Neural progenitor cell (in vitro differentiated cells): Measurements from ENCODE around the gene VAV3. TPM values are rescaled to one million over a fixed set of nuclear protein-coding genes. Genes with fewer than 3 reads are reported as not detected.

Source experiments
- DNase-seq: peaks from one replicate; pipeline ENCODE4 v3.0.0-alpha.2; 2016; ENCODE audit warnings: low spot score
- H2AFZ ChIP-seq: fragments of 200-600 bp; sonication (generic); replicated peaks from 2 replicates; pipeline ENCODE4 v1.6.1; 2016; ENCODE audit warnings: antibody characterized with exemption
- H3F3A ChIP-seq: fragments of 200-600 bp; sonication (generic); 2 replicates; pipeline ENCODE4 v1.6.1; 2016; ENCODE audit warnings: antibody characterized with exemption, low read depth
- H3K27ac ChIP-seq: fragments of 200-600 bp; sonication (generic); 2 replicates; pipeline ENCODE4 v1.5.1; 2016; ENCODE audit warnings: mild to moderate bottlenecking
- H3K27me3 ChIP-seq: fragments of 200-600 bp; sonication (generic); 2 replicates; pipeline ENCODE4 v1.6.1; 2016; ENCODE audit warnings: mild to moderate bottlenecking, moderate library complexity
- H3K36me3 ChIP-seq: fragments of 200-600 bp; sonication (generic); 2 replicates; pipeline ENCODE4 v1.5.1; 2016
- H3K4me1 ChIP-seq: fragments of 200-600 bp; sonication (generic); 2 replicates; pipeline ENCODE4 v1.6.1; 2016; ENCODE audit warnings: mixed run types
- H3K4me2 ChIP-seq: fragments of 200-600 bp; sonication (generic); 2 replicates; pipeline ENCODE4 v1.6.1; 2016
- H3K4me3 ChIP-seq: fragments of 200-600 bp; sonication (generic); 2 replicates; pipeline ENCODE4 v1.5.1; 2016
- H3K79me2 ChIP-seq: fragments of 200-600 bp; sonication (generic); 2 replicates; pipeline ENCODE4 v1.6.1; 2016; ENCODE audit warnings: low read depth
- H3K9ac ChIP-seq: fragments of 200-600 bp; sonication (generic); 2 replicates; pipeline ENCODE4 v1.6.1; 2016
- H3K9me3 ChIP-seq: fragments of 200-600 bp; sonication (generic); 2 replicates; pipeline ENCODE4 v1.5.1; 2016; ENCODE audit warnings: low read depth
- H4K20me1 ChIP-seq: fragments of 200-600 bp; sonication (generic); 2 replicates; pipeline ENCODE4 v1.6.1; 2016; ENCODE audit warnings: low read depth
- H3K27ac Mint-ChIP-seq: 3 replicates; pipeline ENCODE4 v1.8.0; 2021; ENCODE audit warnings: mixed read lengths
- H3K27me3 Mint-ChIP-seq: 2 replicates; pipeline ENCODE4 v1.8.0; 2022; ENCODE audit warnings: low read depth, mild to moderate bottlenecking, inconsistent platforms, moderate library complexity, mixed read lengths; ENCODE audit not compliant: insufficient read depth
- H3K36me3 Mint-ChIP-seq: 3 replicates; pipeline ENCODE4 v1.8.0; 2021; ENCODE audit warnings: mixed read lengths
- H3K4me1 Mint-ChIP-seq: 3 replicates; pipeline ENCODE4 v1.8.0; 2021; ENCODE audit warnings: mixed read lengths
- H3K4me3 Mint-ChIP-seq: 3 replicates; pipeline ENCODE4 v1.8.0; 2021; ENCODE audit warnings: mild to moderate bottlenecking, moderate library complexity, mixed read lengths
- H3K9me3 Mint-ChIP-seq: 3 replicates; pipeline ENCODE4 v1.8.0; 2020; ENCODE audit warnings: mixed read lengths
- EZH2 ChIP-seq: fragments of 200-600 bp; sonication (generic); IDR thresholded peaks from 2 replicates; pipeline ENCODE4 v1.6.1; 2017; ENCODE audit warnings: antibody characterized with exemption, mild to moderate bottlenecking, moderate library complexity
- EZH2phosphoT487 ChIP-seq: fragments of 200-600 bp; sonication (generic); IDR thresholded peaks from 2 replicates; pipeline ENCODE4 v1.6.1; 2017; ENCODE audit warnings: antibody characterized with exemption
- total RNA-seq: library from RNA; depleted of rRNA; stranded (reverse); fragments of >200 nt; gene quantifications from 2 replicates; pipeline ENCODE4 v1.2.3, GENCODE V29; 2015; ENCODE audit warnings: low replicate concordance
- TF ChIP-seq, protein P1 (sequence below): fragments of 200-600 bp; sonication (generic); IDR thresholded peaks from 2 replicates; pipeline ENCODE4 v1.5.1; 2017; ENCODE audit warnings: antibody characterized with exemption, mild to moderate bottlenecking

Gene VAV3
- total RNA-seq, 1 donor from 2014 or later, result 1.7 TPM

DNA sequence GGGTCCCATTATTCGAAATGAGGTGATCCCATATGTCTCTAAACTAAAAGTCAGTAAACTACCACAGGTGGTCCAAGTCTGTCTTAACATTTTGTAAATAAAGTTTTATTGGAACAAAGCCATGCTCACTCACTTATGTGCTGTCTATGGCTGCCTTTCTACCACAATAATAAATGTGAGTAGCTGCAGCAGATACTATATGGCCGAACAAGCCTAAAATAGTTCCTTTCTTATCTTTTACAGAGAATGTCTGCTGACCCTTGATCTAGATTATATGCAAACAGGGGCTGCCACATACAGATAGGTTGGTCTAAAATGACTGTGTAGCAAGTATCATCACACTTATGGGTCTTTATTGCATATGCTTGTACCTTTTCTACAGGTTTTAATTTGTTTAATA, 140.0 kb downstream of the VAV3 start:
- H3F3A ChIP-seq, result no peaks in the 10 kb centered on the region
- H3K27ac Mint-ChIP-seq, result no peak overlapping the region
- H3K4me1 Mint-ChIP-seq, result no peaks in the 10 kb centered on the region
- no peak overlapping the region for H3K27ac ChIP-seq
- no peak overlapping the region for H3K4me2 ChIP-seq
- no peaks in the 10 kb centered on the region for H3K4me1 ChIP-seq
- no peaks in the 10 kb centered on the region for H3K9me3 ChIP-seq
- no peak overlapping the region for H3K4me3 Mint-ChIP-seq
- TF ChIP-seq, protein P1, sequence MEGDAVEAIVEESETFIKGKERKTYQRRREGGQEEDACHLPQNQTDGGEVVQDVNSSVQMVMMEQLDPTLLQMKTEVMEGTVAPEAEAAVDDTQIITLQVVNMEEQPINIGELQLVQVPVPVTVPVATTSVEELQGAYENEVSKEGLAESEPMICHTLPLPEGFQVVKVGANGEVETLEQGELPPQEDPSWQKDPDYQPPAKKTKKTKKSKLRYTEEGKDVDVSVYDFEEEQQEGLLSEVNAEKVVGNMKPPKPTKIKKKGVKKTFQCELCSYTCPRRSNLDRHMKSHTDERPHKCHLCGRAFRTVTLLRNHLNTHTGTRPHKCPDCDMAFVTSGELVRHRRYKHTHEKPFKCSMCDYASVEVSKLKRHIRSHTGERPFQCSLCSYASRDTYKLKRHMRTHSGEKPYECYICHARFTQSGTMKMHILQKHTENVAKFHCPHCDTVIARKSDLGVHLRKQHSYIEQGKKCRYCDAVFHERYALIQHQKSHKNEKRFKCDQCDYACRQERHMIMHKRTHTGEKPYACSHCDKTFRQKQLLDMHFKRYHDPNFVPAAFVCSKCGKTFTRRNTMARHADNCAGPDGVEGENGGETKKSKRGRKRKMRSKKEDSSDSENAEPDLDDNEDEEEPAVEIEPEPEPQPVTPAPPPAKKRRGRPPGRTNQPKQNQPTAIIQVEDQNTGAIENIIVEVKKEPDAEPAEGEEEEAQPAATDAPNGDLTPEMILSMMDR, result no peak
- TF ChIP-seq EZH2 (no peak), EZH2phosphoT487 (no peak)
- H2AFZ ChIP-seq, result no peak overlapping the region
- H3K4me3 ChIP-seq, result no peak overlapping the region
- H3K9ac ChIP-seq, result no peak overlapping the region
- H3K27me3 ChIP-seq, result no peaks in the 10 kb centered on the region
- no peaks in the 10 kb centered on the region for H3K36me3 Mint-ChIP-seq
- H3K79me2 ChIP-seq, result no peaks in the 10 kb centered on the region
- DNase-seq, result no peak
- no peaks in the 10 kb centered on the region for H3K36me3 ChIP-seq
- H4K20me1 ChIP-seq, result no peaks in the 10 kb centered on the region
- H3K27me3 Mint-ChIP-seq, result no peaks in the 10 kb centered on the region
- H3K9me3 Mint-ChIP-seq, result peaks cover 6% of the 10 kb centered on the region

GRCh38 chr1:107821340-107821739, 143.6 kb downstream of the VAV3 start:
- H3K79me2 ChIP-seq, result no peaks in the 10 kb centered on the region
- H3K4me3 ChIP-seq, result no peak overlapping the region
- Mint-ChIP-seq H3K27ac (no peak overlapping the region), H3K36me3 (no peaks in the 10 kb centered on the region), H3K27me3 (no peaks in the 10 kb centered on the region), H3K4me1 (no peaks in the 10 kb centered on the region), H3K4me3 (no peak overlapping the region), H3K9me3 (peaks cover 6% of the 10 kb centered on the region)
- DNase-seq, result no peak
- peak overlapping the region; percentile 26 for H2AFZ ChIP-seq
- TF ChIP-seq, protein P1, result no peak
- TF ChIP-seq EZH2, result no peak
- TF ChIP-seq EZH2phosphoT487, result no peak
- no peaks in the 10 kb centered on the region for H4K20me1 ChIP-seq
- no peak overlapping the region for H3K9ac ChIP-seq
- no peak overlapping the region for H3K4me2 ChIP-seq
- no peaks in the 10 kb centered on the region for H3K9me3 ChIP-seq
- H3F3A ChIP-seq, result no peaks in the 10 kb centered on the region
- no peaks in the 10 kb centered on the region for H3K36me3 ChIP-seq
- no peak overlapping the region for H3K27ac ChIP-seq
- H3K27me3 ChIP-seq, result no peaks in the 10 kb centered on the region
- H3K4me1 ChIP-seq, result peaks cover 4% of the 10 kb centered on the region

DNA sequence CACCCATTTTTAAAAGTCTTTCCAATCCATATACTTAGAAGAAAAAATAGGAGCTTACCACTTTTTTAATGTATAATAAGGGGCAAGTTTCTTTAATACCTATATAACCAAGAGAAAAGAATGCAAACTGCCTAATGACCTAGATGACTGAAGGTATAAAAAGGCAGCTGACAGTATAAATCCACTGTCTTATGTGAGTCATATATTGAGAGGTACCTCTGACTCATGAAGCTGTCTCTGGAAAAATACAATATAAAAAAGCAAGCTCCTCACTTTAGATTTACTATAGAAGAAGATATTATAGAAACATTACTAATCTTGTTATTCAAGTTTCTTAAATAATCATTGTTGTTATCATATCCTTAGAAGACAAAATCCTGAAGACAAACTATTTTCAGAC, 144.2 kb downstream of the VAV3 start:
- Histone ChIP-seq H3K79me2 (no peaks in the 10 kb centered on the region), H2AFZ (no peak overlapping the region), H3K27ac (no peak overlapping the region), H3K27me3 (no peaks in the 10 kb centered on the region), H3K4me3 (no peak overlapping the region), H4K20me1 (no peaks in the 10 kb centered on the region), H3K9ac (no peak overlapping the region), H3K36me3 (no peaks in the 10 kb centered on the region), H3K4me2 (no peak overlapping the region), H3K4me1 (peaks cover 4% of the 10 kb centered on the region), H3K9me3 (no peaks in the 10 kb centered on the region), H3F3A (no peaks in the 10 kb centered on the region)
- H3K4me1 Mint-ChIP-seq, result no peaks in the 10 kb centered on the region
- no peaks in the 10 kb centered on the region for H3K36me3 Mint-ChIP-seq
- no peak overlapping the region for H3K4me3 Mint-ChIP-seq
- peaks cover 6% of the 10 kb centered on the region for H3K9me3 Mint-ChIP-seq
- no peaks in the 10 kb centered on the region for H3K27me3 Mint-ChIP-seq
- no peak for TF ChIP-seq EZH2
- TF ChIP-seq EZH2phosphoT487, result no peak
- TF ChIP-seq, protein P1, result no peak
- no peak for DNase-seq
- no peak overlapping the region for H3K27ac Mint-ChIP-seq

DNA sequence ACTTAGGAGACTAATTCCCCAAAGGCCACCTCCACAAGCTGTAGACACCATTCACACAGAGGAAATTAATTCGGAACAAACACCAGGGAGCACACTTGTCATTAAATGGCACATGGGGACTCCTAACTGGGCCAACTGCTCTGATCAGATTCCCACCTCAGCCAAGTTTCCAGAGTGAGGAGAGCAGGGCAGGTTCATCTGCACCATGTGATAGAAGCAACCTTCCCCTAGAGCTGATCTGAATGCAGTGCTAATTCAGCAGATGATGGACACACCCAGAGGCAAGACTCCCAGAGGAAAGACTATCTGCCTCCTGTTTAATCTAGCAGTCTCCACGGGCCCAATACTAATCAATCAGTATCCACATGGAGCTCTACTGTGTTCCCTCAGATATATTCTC, 147.0 kb downstream of the VAV3 start:
- Histone ChIP-seq H3K27ac (no peak overlapping the region), H2AFZ (no peak overlapping the region), H3F3A (no peaks in the 10 kb centered on the region), H3K9ac (no peak overlapping the region), H3K36me3 (no peaks in the 10 kb centered on the region), H4K20me1 (no peaks in the 10 kb centered on the region), H3K4me3 (no peak overlapping the region), H3K4me1 (peaks cover 4% of the 10 kb centered on the region), H3K27me3 (no peaks in the 10 kb centered on the region), H3K79me2 (no peaks in the 10 kb centered on the region), H3K9me3 (no peaks in the 10 kb centered on the region), H3K4me2 (no peak overlapping the region)
- Mint-ChIP-seq H3K27me3 (no peaks in the 10 kb centered on the region), H3K4me1 (no peaks in the 10 kb centered on the region), H3K4me3 (no peak overlapping the region), H3K27ac (no peak overlapping the region), H3K9me3 (no peaks in the 10 kb centered on the region), H3K36me3 (no peaks in the 10 kb centered on the region)
- TF ChIP-seq EZH2 (no peak), EZH2phosphoT487 (no peak)
- TF ChIP-seq, protein P1, result no peak
- no peak for DNase-seq
